HG02798 (cell line): ENCODE results near the gene ARRB1.

Experiments
- ATAC-seq: cut with Tn5 transposase; IDR thresholded peaks from one replicate; pipeline ENCODE4 v1.9.1; 2021; ENCODE audit warnings: mild to moderate bottlenecking; ENCODE audit not compliant: unreplicated experiment, poor library complexity

Gene ARRB1

DNA sequence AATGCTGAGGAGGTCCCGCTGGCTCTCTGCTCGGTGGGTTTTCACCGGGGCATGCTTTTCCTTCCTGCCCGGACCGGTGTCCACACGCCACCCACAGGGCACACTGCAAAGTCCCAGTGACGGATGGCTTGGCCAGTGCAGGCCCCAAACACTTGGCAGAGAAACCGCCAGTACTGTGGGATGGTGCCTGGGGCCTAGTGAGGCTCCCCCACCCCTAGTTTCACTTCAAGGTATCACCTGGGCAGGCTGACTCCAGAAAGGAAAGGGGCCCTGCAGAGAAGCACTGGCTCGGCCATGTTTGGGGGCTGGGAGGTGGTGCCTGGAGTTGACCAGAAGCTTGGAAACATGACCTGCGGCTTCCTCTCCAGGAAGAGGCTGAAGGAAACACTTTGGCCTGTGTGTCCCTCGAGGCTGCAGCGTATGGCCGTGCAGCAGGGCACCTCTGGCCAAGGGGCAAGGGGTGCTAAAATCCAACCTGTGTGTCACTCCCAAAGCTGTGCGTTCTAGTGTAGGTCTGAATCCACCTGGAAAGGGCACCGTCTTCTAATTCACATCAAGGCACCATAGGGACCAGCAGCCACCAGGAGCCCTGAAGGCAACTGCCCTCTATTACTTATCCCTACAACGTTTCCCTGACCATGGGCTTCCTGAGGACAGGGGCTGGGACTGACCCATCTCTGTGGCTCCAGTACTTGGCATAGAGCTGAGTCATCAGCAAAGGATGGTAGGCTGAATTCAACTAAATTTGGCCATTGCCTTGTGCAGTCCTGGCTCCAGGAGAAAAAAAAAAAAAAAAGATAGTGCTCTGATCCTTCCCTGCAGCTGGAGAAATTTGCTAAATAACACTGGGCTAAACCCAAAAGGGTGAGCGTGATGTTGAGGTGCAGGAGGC is 88.3 kb downstream of the ARRB1 start:
- ATAC-seq, result no peak

DNA sequence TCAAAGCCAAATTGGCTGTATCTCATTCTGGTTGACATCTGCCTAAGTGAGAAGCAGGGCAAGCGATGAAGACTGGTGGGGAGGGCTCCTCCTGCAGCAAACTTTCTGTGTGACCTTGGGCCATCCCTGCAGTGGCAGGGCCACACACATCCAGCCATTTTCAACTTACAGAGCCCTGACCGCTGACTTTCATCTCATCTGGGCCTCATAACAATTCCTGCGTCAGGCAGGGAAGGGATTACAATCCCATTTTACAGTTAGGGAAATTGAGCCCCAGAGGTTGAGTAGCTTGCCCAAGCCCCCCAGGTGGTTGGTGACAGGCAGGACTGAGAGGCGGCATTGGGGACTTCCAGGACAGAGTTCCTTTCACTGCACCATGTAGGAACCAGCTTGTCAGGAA is 89.0 kb downstream of the ARRB1 start:
- ATAC-seq, result no peak

DNA sequence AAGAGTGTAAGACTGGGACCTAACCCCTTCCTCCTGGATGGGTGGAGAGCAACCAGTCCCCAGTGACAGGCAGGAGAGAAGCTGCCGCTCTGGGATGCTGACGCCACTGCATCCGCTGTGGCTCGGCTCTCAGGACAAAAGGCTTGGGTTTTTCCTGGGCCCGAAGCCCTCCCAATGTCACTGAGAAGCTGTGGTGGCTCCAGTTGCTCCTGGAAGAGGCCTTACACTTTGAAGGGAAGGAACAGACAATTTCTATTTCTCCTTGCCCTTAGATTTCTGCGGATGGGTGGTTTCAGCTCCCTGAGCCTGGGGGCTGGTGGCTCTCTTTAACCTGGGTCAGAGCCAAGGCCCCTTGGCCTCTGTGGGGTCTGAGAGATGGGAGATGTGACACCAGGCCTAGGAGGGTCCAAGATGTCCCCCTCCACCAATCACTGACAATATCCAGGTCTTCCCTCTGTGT is 89.5 kb downstream of the ARRB1 start:
- no peak for ATAC-seq

DNA sequence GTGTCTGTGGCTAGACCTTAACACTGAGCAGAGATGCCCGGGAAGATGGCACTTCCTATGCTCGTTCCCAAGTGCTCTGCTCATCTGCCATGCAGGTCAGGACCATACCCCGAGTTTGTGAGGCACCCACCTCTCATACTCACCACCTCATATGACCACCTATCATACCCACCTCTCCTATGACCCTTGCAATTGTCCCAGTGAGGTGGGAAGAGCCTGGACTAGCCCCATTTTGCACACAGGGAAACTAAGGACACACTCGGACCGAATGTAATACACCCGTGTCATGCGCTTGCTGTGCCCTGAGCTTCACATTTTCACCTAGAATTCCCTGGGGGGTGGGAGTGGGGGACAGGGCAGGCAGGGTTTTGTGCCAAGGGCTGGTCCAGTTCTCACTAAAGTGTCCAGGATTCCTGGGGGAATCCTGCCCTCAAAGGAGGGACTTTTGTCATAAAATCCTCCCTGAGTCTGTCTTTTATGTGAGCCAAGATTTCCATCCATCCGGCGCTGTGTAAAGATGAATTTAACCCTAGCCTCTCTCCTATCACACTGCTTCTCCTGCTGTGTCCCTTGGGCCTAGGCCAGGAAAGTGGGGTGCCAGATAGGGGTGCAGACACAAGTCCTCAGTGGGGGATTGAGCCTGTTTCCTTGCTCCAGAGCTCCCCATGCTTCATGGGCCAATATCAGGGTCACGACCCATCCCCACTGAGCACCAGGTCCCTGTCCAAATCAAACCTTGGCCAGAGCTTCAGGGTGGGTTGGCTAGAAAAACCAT is 90.9 kb downstream of the ARRB1 start:
- no peak for ATAC-seq

DNA sequence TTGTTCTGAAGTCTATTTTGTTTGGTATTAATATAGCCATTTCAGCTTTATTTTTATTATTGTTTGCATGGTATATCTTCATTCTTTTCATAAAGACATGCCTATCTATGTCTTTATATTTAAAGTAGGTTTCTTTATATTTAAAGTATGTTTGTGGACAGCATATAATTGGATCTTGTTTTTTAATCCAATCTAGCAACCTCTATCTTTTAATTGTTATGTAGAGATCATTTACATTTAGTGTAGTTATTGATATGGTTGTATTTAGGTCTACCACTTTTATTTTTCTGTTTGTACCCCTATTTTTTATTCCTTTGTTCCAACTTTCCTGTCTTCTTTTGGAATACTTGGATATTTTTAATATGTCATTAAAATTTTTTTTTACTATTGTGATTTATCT is 97.1 kb downstream of the ARRB1 start:
- ATAC-seq, result no peak

- no peak for ATAC-seq
These were observed 101.8 kb downstream of the ARRB1 start for GRCh38 chr11:75249704-75250103.

DNA sequence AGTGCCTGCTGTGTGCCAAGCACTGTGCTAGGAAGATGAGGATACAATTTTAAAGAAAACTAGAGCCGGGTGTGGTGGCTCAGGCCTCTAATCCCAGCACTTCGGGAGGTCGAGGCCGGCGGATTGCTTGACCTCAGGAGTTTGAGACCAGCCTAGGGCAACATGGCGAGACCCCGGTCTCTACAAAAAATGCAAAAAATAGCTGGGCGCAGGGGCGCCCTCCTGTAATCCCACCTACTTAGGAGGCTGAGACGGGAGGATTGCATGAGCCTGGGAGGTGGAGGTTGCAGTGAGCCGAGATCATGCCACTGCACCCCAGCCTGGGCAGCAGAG is 102.6 kb downstream of the ARRB1 start:
- no peak for ATAC-seq

GRCh38 chr11:75246671-75247350 is 104.7 kb downstream of the ARRB1 start:
- ATAC-seq, result no peak

GRCh38 chr11:75246006-75246670 is 105.3 kb downstream of the ARRB1 start:
- no peak for ATAC-seq

- no peak for ATAC-seq
These were observed 106.0 kb downstream of the ARRB1 start for GRCh38 chr11:75245356-75246005.

DNA sequence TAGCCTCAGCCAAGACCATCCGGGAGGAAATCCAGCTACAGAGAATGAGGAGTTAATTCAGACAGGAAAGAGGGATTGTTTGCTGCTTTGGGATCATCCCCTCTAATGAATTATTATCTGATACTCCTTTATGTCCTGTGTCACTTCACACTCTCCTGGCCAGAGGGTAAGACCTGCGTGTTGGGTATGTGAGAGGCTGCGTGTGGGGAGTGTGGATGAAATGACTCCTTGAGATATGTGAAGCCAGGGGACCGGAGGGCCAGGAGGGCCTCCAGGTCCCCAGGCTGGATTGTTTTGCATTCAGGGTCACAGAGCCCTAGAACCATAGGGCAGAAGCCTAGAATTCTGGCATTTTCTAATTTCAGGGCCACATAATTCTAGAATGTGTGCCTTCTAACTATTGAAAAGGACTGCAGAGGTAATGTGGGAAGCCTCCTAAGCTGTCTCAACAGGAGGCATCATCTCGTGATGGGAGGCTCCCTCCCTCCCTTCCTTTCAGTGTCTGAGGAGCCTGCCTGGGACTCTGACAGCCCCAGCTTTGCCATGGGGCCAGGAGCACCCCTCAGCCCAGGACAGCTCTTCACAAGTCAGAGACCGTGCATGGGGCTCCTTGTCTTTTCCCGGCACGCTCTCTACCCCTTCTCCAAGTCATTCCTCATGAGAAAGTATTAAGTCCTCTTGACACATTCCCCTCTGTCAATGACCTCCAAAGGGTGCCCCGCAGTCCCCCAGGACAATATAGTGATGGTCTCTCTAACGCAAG is 107.2 kb downstream of the ARRB1 start:
- ATAC-seq, result no peak

GRCh38 chr11:75242722-75243600 is 108.5 kb downstream of the ARRB1 start:
- no peak for ATAC-seq

DNA sequence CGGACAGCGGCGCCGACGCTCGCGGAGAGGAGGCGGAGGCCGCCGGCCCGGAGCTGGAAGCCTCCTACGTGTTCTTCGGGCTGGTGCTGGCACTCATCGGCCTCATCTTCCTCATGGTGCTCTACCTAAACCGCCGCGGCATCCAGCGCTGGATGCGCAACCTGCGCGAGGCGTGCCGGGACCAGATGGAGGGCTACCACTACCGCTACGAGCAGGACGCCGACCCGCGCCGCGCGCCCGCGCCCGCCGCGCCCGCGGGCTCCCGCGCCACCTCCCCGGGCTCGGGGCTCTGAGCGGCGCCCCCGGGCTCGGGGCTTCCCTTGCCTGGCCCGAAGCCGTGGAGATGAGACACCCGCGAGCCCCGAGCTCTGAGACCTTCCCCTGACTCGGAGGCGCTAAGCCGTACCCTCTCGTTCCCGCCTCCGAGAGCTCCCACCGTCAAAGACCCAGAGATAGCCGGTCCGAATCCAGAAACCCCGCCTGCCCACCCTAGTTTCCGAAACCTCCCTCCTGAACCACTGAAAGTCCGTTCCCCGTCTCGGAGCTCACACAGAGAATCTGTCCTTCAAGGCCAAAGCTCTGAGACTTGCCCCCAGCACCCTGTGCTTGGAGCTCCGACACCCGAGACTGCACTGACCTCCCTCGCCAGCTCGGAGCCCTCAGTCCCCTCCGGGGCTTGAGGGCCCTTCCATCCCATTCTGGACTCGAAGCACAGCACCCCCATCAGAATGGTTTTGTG is 109.4 kb downstream of the ARRB1 start:
- ATAC-seq, result peak; percentile 10

GRCh38 chr11:75241036-75241905 is 110.2 kb downstream of the ARRB1 start:
- ATAC-seq, result peak; percentile 89

GRCh38 chr11:75240311-75241035 is 111.0 kb downstream of the ARRB1 start, which contains the start of gene TPBGL:
Gene TPBGL (plus strand): TSS chr11:75240774. CDS start chr11:75241050, 276 bp downstream.
- ATAC-seq, result no peak
